ENCODE measurements around the gene NANOGP8.
"Not testable (repeated sequence)": the region's sequence is repeated elsewhere in the genome, so short reads cannot be mapped to it uniquely, and the experiment has no call there.

NANOGP8 gene

DNA sequence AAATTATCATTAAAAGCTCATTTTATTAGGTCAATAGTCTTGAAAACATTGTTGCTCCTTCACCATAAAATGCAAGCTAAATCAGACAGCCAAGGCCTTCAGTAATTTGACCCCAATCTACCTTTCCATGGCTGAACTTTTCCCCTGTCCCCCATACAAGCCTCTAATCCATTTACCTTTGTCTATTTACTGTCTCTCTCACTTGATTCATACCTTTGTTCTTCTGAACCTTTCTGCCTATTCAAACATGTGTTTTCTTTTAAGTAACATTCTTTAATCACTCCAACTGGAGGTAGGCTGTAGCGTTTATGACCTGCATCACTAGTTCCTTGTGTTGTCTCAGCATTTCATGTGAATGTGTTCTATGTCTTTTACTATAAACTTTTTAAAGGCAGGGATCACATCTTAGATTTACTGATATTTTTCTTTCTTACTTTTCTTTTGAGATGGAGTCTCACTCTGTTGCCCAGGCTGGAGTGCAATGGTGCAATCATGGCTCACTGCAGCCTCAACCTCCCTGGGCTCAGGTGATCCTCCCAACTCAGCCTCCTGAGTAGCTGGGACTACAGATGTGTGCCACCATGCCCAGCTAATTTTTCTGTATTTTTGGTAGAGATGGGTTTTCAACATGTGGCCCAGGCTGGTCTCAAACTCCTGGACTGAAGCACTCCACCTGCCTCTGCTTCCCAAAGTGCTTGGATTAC lies 5.2 kb upstream of the NANOGP8 start:
- DNase-seq (ENCODE audit: low spot score): no peak
- in situ Hi-C loops (cut with MboI; ENCODE audit: low sequenced_read_pairs, unreplicated experiment): loop anchor here (25.0 kb wide), 1 partner anchor 197 kb away; no protein-coding TSS in a partner anchor
- TF ChIP-seq, protein P1, sequence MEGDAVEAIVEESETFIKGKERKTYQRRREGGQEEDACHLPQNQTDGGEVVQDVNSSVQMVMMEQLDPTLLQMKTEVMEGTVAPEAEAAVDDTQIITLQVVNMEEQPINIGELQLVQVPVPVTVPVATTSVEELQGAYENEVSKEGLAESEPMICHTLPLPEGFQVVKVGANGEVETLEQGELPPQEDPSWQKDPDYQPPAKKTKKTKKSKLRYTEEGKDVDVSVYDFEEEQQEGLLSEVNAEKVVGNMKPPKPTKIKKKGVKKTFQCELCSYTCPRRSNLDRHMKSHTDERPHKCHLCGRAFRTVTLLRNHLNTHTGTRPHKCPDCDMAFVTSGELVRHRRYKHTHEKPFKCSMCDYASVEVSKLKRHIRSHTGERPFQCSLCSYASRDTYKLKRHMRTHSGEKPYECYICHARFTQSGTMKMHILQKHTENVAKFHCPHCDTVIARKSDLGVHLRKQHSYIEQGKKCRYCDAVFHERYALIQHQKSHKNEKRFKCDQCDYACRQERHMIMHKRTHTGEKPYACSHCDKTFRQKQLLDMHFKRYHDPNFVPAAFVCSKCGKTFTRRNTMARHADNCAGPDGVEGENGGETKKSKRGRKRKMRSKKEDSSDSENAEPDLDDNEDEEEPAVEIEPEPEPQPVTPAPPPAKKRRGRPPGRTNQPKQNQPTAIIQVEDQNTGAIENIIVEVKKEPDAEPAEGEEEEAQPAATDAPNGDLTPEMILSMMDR (IDR thresholded peaks at IDR 0.05; ENCODE audit: borderline replicate concordance, control extremely low read depth, extremely low read depth, insufficient read depth, missing control alignments): no peak

DNA sequence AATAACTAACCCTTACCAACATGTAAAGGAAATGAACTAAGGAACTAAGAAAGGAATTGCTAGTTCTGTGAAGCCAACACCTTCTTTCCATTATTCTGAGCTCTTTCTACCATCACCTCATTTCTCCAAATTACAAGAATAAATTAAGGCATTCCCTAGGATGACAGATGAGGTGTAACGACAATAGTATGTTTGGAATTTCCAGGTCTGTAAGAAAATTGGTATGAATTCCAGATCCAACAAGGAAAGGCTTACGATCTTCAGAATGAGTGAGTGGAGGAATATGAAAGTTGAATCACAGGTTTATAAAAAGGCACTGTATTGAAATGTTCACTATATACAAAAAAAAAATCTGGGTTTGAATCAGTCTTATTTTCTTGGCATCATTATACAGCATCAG lies 4.5 kb upstream of the NANOGP8 start:
- in situ Hi-C loops (cut with MboI; ENCODE audit: low sequenced_read_pairs, unreplicated experiment): loop anchor here (25.0 kb wide), 1 partner anchor 198 kb away; no protein-coding TSS in a partner anchor
- DNase-seq (ENCODE audit: low spot score): no peak
- TF ChIP-seq, protein P1 (IDR thresholded peaks at IDR 0.05; ENCODE audit: borderline replicate concordance, control extremely low read depth, extremely low read depth, insufficient read depth, missing control alignments): no peak

DNA sequence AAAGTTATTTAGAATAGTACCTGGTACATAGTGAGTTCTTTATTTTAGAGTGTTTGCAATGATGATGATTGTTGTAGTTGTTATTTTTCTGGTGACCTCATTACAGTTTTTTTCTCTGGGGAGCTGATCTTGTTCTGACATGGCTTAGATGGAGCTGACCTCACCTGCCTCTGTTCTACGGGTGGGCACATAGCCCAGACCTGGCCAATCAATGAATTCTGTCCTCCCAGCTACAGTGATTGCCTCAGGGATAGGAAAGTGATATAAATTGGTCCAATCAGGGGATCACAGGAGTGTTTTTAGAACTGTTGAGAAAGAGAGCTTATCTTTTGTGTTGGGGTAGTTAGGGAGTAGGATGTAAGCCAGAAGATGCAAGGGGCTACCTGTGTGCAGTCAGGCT lies 3.2 kb upstream of the NANOGP8 start:
- no peak for DNase-seq (ENCODE audit: low spot score)
- TF ChIP-seq, protein P1 (IDR thresholded peaks at IDR 0.05; ENCODE audit: borderline replicate concordance, control extremely low read depth, extremely low read depth, insufficient read depth, missing control alignments): no peak
- in situ Hi-C loops (cut with MboI; ENCODE audit: low sequenced_read_pairs, unreplicated experiment): loop anchor here (25.0 kb wide), 1 partner anchor 199 kb away; no protein-coding TSS in a partner anchor

DNA sequence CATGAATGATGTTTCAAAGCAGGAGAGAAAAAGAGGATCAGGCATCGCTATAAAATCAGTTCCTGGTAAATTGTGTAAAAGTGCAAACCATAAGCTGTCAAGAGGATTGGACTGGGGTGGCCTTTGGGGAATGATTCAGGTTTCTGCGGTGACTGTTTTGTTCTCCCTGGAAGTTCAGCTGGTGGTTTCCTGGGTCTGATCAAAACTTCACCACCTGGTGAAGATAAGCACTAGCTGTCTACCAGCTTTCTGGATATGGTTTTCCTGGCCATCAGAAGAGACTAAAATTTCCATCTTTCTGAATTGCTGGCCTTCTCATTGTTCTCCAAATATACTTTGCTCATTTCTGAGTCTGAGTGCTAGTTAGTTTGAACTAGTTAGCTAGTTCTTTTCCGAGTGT lies 2.7 kb upstream of the NANOGP8 start:
- TF ChIP-seq, protein P1 (IDR thresholded peaks at IDR 0.05; ENCODE audit: borderline replicate concordance, control extremely low read depth, extremely low read depth, insufficient read depth, missing control alignments): no peak
- no peak for DNase-seq (ENCODE audit: low spot score)
- in situ Hi-C loops (cut with MboI; ENCODE audit: low sequenced_read_pairs, unreplicated experiment): loop anchor here (25.0 kb wide), 1 partner anchor 200 kb away; no protein-coding TSS in a partner anchor

DNA sequence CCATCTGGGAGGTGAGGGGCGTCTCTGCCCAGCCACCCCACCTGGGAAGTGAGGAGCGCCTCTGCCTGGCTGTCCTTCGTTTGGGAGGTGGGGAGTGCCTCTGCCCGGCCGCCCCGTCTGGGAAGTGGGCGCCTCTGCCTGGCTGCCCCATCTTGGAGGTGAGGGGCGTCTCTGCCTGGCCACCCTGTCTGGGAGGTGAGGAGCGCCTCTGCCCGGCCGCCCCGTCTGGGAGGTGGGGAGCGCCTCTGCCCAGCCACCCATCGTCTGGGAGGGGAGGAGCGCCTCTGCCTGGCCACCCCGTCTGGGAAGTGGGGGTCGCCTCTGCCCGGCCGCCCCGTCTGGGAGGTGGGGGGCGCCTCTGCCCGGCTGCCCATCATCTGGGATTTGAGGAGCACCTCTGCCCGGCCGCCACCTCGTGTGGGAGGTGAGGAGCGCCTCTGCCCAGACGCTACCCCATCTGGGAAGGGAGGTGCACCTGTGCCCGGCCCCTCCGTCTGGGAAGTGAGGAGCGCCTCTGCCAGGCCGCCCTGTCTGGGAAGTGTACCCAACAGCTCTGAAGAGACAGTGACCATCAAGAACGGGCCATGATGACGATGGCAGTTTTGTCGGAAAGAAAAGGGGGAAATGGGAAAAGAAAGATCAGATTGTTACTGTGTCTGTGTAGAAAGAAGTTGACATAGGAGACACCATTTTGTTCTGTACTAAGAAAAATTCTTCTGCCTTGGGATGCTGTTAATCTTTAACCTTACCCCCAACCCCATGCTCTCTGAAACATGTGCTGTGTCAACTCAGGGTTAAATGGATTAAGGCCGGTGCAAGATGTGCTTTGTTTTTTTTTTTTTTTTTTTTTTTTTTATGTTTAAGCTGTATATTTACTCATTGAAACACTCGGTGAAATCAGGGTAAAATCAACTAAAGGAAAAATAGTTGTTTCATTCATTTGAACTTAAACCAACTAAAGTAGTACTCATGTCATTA lies 2.4 kb downstream of the NANOGP8 start:
- not testable (repeated sequence) for DNase-seq (ENCODE audit: low spot score)
- in situ Hi-C loops (cut with MboI; ENCODE audit: low sequenced_read_pairs, unreplicated experiment): loop anchor here (25.0 kb wide), 1 partner anchor 205 kb away; no protein-coding TSS in a partner anchor

DNA sequence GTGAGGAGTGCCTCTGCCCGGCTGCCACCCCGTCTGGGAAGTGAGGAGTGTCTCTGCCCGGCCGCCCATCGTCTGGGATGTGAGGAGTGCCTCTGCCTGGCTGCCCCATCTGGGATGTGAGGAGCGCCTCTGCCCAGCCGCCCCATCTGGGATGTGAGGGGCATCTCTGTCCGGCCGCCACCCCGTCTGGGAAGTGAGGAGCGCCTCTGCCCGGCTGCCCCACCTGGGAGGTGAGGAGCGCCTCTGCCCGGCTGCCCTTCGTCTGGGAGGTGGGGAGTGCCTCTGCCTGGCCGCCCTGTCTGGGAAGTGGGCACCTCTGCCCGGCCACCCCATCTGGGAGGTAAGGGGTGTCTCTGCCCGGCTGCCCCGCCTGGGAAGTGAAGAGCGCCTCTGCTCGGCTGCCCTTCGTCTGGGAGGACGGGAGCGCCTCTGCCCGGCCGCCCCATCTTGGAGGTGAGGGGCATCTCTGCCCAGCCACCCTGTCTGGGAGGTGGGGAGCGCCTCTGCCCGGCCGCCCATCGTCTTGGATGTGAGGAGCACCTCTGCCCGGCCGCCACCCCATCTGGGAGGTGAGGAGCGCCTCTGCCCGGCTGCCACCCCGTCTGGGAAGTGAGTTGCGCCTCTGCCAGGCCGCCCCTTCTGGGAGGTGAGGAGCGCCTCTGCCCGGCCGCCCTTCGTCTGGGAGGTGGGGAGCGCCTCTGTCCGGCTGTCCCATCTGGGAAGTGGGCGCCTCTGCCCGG lies 3.3 kb downstream of the NANOGP8 start:
- not testable (repeated sequence) for DNase-seq (ENCODE audit: low spot score)
- in situ Hi-C loops (cut with MboI; ENCODE audit: low sequenced_read_pairs, unreplicated experiment): loop anchor here (25.0 kb wide), 1 partner anchor 206 kb away; no protein-coding TSS in a partner anchor

DNA sequence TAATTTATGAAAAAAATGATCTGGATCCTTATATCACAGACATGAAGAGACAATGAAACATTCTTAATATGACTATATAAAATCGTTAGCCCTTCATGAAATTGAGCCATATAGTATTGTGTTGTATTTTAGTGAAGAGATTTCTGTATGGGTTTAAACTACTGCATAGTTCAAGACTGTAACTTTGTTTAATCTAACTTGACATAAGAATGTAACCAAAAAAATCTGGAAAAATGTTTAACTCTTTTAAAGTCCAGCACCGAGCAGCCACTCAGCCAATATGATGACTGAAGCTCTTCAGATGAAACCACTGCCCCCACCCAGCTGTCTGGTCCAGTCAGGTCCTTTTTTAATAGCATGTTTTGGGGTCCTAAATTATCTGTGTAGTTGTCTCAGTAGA lies 4.9 kb downstream of the NANOGP8 start:
- in situ Hi-C loops (cut with MboI; ENCODE audit: low sequenced_read_pairs, unreplicated experiment): loop anchor here (25.0 kb wide), 1 partner anchor 207 kb away; no protein-coding TSS in a partner anchor
- DNase-seq (ENCODE audit: low spot score): no peak
- TF ChIP-seq, protein P1 (IDR thresholded peaks at IDR 0.05; ENCODE audit: borderline replicate concordance, control extremely low read depth, extremely low read depth, insufficient read depth, missing control alignments): no peak

Data from GM13976 (cell line).